ENCODE measurements around the gene ZFP90.

Gene ZFP90

GRCh38 chr16:68538880-68539701 lies at the start of gene ZFP90 (continued):
- TF ChIP-seq PBX3 (CRISPR knock-in tag; IDR thresholded peaks at IDR 0.05) = 0 out of 2 replicates have a peak, but pooled peaks have one; percentile 24
- no peak for TF ChIP-seq ZNF561 (tag by site-specific recombination; IDR thresholded peaks at IDR 0.05; ENCODE audit: borderline replicate concordance)
- peak; percentile 56 for TF ChIP-seq YY2 (tag by site-specific recombination; IDR thresholded peaks at IDR 0.05)
- TF ChIP-seq, protein P1, sequence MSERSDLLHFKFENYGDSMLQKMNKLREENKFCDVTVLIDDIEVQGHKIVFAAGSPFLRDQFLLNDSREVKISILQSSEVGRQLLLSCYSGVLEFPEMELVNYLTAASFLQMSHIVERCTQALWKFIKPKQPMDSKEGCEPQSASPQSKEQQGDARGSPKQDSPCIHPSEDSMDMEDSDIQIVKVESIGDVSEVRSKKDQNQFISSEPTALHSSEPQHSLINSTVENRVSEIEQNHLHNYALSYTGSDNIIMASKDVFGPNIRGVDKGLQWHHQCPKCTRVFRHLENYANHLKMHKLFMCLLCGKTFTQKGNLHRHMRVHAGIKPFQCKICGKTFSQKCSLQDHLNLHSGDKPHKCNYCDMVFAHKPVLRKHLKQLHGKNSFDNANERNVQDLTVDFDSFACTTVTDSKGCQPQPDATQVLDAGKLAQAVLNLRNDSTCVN (tag by site-specific recombination; optimal IDR thresholded peaks at IDR 0.05) = peak; percentile 70
- TF ChIP-seq ZNF16 (tag by site-specific recombination; IDR thresholded peaks at IDR 0.05; ENCODE audit: low read depth) = no peak
- peak; percentile 86 for TF ChIP-seq SP3 (tag by site-specific recombination; IDR thresholded peaks at IDR 0.05)
- TF ChIP-seq ZNF843 (tag by site-specific recombination; IDR thresholded peaks at IDR 0.05) = 0 out of 2 replicates have a peak, but pooled peaks have one; percentile 29
- TF ChIP-seq ZNF600 (tag by site-specific recombination; IDR thresholded peaks at IDR 0.05) = peak; percentile 73
- peak; percentile 66; the same call in 1 of the 2 replicates for TF ChIP-seq ZNF692 (tag by site-specific recombination; IDR thresholded peaks at IDR 0.05)
- TF ChIP-seq ZBTB20 (tag by site-specific recombination; IDR thresholded peaks at IDR 0.05) = peak; percentile 84
- TF ChIP-seq ZNF571 (tag by site-specific recombination; IDR thresholded peaks at IDR 0.05) = no peak
- no peak for TF ChIP-seq ZNF221 (tag by site-specific recombination; IDR thresholded peaks at IDR 0.05; ENCODE audit: borderline replicate concordance)
- TF ChIP-seq ZNF404 (tag by site-specific recombination; IDR thresholded peaks at IDR 0.05) = no peak
- TF ChIP-seq SP7 (tag by site-specific recombination; IDR thresholded peaks at IDR 0.05) = peak; percentile 47; the same call in 1 of the 2 replicates
- TF ChIP-seq ZNF239 (tag by site-specific recombination; IDR thresholded peaks at IDR 0.05) = no peak
- TF ChIP-seq ZBTB48 (tag by site-specific recombination; IDR thresholded peaks at IDR 0.05) = peak; percentile 99
- TF ChIP-seq ZNF311 (tag by site-specific recombination; IDR thresholded peaks at IDR 0.05; ENCODE audit: borderline replicate concordance) = no peak
- no peak for TF ChIP-seq ZNF10 (tag by site-specific recombination; IDR thresholded peaks at IDR 0.05)
- TF ChIP-seq SETDB1 (IDR thresholded peaks at IDR 0.05; ENCODE audit: insufficient read length, low read length) = no peak
- TF ChIP-seq ZNF391 (tag by site-specific recombination; IDR thresholded peaks at IDR 0.05; ENCODE audit: borderline replicate concordance, low read depth) = 0 out of 2 replicates have a peak, but pooled peaks have one; percentile 38
- TF ChIP-seq, protein P2, sequence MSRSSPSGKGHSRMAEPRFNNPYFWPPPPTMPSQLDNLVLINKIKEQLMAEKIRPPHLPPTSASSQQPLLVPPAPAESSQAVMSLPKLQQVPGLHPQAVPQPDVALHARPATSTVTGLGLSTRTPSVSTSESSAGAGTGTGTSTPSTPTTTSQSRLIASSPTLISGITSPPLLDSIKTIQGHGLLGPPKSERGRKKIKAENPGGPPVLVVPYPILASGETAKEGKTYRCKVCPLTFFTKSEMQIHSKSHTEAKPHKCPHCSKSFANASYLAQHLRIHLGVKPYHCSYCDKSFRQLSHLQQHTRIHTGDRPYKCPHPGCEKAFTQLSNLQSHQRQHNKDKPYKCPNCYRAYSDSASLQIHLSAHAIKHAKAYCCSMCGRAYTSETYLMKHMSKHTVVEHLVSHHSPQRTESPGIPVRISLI (tag by site-specific recombination; IDR thresholded peaks at IDR 0.05) = no peak

DNA sequence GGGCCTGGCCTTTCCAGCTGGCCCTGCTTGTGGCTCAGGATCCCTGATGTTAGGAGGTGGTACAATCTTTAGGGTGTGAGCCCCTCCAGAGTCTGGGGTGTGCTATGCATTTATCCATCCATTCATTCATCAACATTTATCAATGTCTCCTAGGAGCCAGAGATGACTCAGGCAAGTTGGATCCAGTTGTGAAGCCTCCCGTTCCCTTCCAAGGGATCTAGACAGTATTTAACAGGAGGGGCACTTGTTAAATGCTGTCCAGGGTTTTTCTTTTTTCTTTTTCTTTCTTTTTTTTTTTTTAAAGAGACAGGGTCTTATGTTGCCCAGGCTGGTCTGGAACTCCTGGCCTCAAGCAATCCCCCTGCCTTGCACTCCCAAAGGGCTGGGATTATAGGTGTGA lies 48.7 kb upstream of the ZFP90 start:
- CTCF ChIA-PET = interaction anchor here (0.9 kb wide), 1 partner anchor 10 kb away, joined by 3 read pairs; no protein-coding TSS in a partner anchor
- H3K4me3 ChIP-seq (ENCODE audit: low read depth, low read length) = no peak overlapping the region
- no peak overlapping the region for H3K27ac ChIP-seq (ENCODE audit: extremely low read depth, low read depth, low read length)
- no peaks in the 10 kb centered on the region for H3K36me3 ChIP-seq (ENCODE audit: control insufficient read depth in 2 of 2, insufficient read depth in 1 of 2, low read length in 2 of 2)
- no peaks in the 10 kb centered on the region for H3K9me3 ChIP-seq (ENCODE audit: control insufficient read depth, insufficient read depth, low read depth, low read length)
- POLR2A ChIA-PET = no interaction called here
- no peaks in the 10 kb centered on the region for H3K4me1 ChIP-seq (ENCODE audit: control insufficient read depth, insufficient read depth, low read length)
- TF ChIP-seq REPIN1 (tag by site-specific recombination; IDR thresholded peaks at IDR 0.05; ENCODE audit: low read depth) = no peak
- TF ChIP-seq TRIM28 (IDR thresholded peaks at IDR 0.05; ENCODE audit: borderline replicate concordance, low read length) = no peak
- no peak for TF ChIP-seq ZNF239 (tag by site-specific recombination; IDR thresholded peaks at IDR 0.05)
- TF ChIP-seq ZNF707 (tag by site-specific recombination; IDR thresholded peaks at IDR 0.05) = no peak
- TF ChIP-seq ZNF768 (tag by site-specific recombination; IDR thresholded peaks at IDR 0.05) = no peak
- TF ChIP-seq, protein P3, sequence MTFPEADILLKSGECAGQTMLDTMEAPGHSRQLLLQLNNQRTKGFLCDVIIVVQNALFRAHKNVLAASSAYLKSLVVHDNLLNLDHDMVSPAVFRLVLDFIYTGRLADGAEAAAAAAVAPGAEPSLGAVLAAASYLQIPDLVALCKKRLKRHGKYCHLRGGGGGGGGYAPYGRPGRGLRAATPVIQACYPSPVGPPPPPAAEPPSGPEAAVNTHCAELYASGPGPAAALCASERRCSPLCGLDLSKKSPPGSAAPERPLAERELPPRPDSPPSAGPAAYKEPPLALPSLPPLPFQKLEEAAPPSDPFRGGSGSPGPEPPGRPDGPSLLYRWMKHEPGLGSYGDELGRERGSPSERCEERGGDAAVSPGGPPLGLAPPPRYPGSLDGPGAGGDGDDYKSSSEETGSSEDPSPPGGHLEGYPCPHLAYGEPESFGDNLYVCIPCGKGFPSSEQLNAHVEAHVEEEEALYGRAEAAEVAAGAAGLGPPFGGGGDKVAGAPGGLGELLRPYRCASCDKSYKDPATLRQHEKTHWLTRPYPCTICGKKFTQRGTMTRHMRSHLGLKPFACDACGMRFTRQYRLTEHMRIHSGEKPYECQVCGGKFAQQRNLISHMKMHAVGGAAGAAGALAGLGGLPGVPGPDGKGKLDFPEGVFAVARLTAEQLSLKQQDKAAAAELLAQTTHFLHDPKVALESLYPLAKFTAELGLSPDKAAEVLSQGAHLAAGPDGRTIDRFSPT (tag by site-specific recombination; IDR thresholded peaks at IDR 0.05) = no peak
- TF ChIP-seq ZNF324 (tag by site-specific recombination; IDR thresholded peaks at IDR 0.05) = no peak
- no peak for TF ChIP-seq ZNF394 (tag by site-specific recombination; IDR thresholded peaks at IDR 0.05; ENCODE audit: borderline replicate concordance)
- no peak for TF ChIP-seq ZNF473 (tag by site-specific recombination; IDR thresholded peaks at IDR 0.05)

All from HEK293 (cell line).